ENCODE measurements around the gene KRT40. TPM values are rescaled to one million over a fixed set of nuclear protein-coding genes. Genes with fewer than 3 reads are reported as not detected.

The KRT40 gene
- total RNA-seq, 3 donors from 2014 or later, result 0.22 TPM; not detected in 2

DNA sequence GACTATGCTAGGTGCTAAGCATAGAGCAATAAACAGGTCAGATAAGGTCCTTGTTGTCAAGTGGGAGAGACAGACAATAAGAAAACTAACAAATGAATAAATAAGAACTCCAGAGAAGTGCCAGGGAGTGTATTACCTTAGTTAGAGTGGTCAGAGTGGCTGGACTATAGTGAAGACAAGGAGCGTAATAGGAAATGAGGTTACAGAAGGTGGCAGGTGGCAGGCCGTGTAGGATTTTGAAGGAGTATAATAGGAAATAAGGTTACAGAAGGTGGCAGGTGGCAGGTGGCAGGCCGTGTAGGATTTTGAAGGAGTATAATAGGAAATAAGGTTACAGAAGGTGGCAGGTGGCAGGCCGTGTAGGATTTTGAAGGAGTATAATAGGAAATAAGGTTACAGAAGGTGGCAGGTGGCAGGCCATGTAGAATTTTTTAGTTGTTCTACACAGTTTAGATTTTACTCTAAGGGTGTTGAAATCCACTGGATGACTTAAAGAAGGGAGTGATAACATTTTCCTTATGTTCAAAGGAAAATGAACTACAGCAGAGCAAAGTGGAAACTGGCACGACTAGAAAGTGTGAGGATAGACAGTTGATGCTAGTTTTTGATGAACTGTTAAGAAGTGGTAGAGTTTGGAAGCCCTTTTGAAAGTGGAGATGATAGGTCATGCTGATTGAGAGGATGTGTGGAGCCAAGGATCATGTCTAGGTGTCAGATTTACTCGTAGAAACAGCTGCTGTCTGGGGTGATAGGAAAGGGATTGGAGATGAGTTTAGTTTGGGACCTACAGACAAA, 28.4 kb upstream of the KRT40 start:
- TF ChIP-seq CTCF (IDR thresholded peaks at IDR 0.05), result no peak
- H3K4me1 ChIP-seq (ENCODE audit: low read depth), result no peaks in the 10 kb centered on the region
- no peak for DNase-seq
- H3K36me3 ChIP-seq (ENCODE audit: low read depth), result no peaks in the 10 kb centered on the region
- H3K4me3 ChIP-seq, result no peak overlapping the region
- no peaks in the 10 kb centered on the region for H3K9me3 ChIP-seq
- intact Hi-C loops (cut with DNase I, micrococcal nuclease), result no loop called here
- no peak for ATAC-seq

DNA sequence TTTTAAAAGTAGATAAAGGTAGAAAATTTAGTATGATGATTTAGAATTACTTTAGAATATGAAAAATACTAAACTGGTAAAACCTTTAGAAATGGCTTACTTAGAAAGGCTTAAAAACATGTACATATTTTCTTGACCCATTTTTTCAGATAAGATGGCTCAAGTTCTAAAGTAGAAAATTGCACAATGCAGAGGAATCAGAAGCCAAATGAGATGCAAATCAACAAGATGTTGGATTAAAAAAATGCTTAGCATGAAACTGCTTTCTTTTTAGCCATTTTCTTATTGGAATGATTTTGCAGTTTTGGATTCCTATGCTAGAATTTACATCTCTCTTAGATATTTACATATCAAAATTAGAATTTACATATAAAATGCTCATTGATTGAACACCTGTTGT, 26.3 kb upstream of the KRT40 start:
- intact Hi-C loops (cut with DNase I, micrococcal nuclease), result no loop called here
- Histone ChIP-seq H3K36me3 (ENCODE audit: low read depth) (no peaks in the 10 kb centered on the region), H3K4me1 (ENCODE audit: low read depth) (no peaks in the 10 kb centered on the region), H3K4me3 (no peak overlapping the region), H3K9me3 (no peaks in the 10 kb centered on the region)
- ATAC-seq (no peak), DNase-seq (no peak)
- no peak for TF ChIP-seq CTCF (IDR thresholded peaks at IDR 0.05)

- no peaks in the 10 kb centered on the region for H3K36me3 ChIP-seq (ENCODE audit: low read depth)
- no peak overlapping the region for H3K4me3 ChIP-seq
- no peaks in the 10 kb centered on the region for H3K9me3 ChIP-seq
- H3K4me1 ChIP-seq (ENCODE audit: low read depth), result no peaks in the 10 kb centered on the region
- no peak for DNase-seq
- ATAC-seq, result no peak
- intact Hi-C loops (cut with DNase I, micrococcal nuclease), result no loop called here
- no peak for TF ChIP-seq CTCF (IDR thresholded peaks at IDR 0.05)
Measured at GRCh38 chr17:41009936-41010335, 25.8 kb upstream of the KRT40 start.

GRCh38 chr17:41009301-41009760, 25.2 kb upstream of the KRT40 start:
- H3K4me1 ChIP-seq (ENCODE audit: low read depth), result no peaks in the 10 kb centered on the region
- intact Hi-C loops (cut with DNase I, micrococcal nuclease), result no loop called here
- H3K36me3 ChIP-seq (ENCODE audit: low read depth), result no peaks in the 10 kb centered on the region
- no peak overlapping the region for H3K4me3 ChIP-seq
- H3K9me3 ChIP-seq, result no peaks in the 10 kb centered on the region
- ATAC-seq (no peak), DNase-seq (no peak)
- no peak for TF ChIP-seq CTCF (IDR thresholded peaks at IDR 0.05)

DNA sequence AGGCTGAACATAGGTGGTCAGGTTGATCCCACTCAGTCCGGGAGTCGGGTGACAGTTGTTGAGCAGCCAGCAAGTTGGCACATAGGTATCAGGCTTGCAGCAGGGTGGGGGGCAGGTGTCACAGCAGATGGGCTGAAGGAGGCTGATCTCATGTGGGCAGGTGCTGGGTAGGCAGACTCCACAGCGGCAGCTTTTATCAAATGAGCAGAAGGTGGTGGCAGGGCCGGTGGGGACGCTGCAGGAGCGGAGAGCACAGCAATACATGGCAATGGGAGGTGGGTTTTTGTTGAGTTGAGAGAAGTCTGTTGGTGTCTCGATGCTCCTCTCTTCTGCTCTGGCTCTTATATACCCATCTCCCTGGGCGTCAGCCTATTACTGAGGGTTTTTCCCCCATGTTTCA, 24.7 kb upstream of the KRT40 start, which contains the start of gene KRTAP3-1:
KRTAP3-1 (minus strand) TSS at position 318 of the 400 bp plus-strand sequence; CDS start at position 264, 54 bp downstream.
- Histone ChIP-seq H3K4me1 (ENCODE audit: low read depth) (no peaks in the 10 kb centered on the region), H3K36me3 (ENCODE audit: low read depth) (no peaks in the 10 kb centered on the region), H3K9me3 (no peaks in the 10 kb centered on the region), H3K4me3 (no peak within 1 kb of the TSS)
- no peak for TF ChIP-seq CTCF (IDR thresholded peaks at IDR 0.05)
- no peak for ATAC-seq
- DNase-seq, result no peak
- intact Hi-C loops (cut with DNase I, micrococcal nuclease), result no loop called here

Measured in mucosa of descending colon (tissue), 3 donors.